Sigmoid colon (tissue), 7 donors: Measurements from ENCODE around the gene SLC6A6. TPM values are rescaled to one million over a fixed set of nuclear protein-coding genes. Genes with fewer than 3 reads are reported as not detected.

Experiments used
- DNase-seq: peaks from one replicate; pipeline ENCODE4 v3.0.0-alpha.2; 2019
- H3K27ac ChIP-seq, 4 donors: fragments of 200-600 bp; sonication (generic); one replicate each; pipeline ENCODE4 v1.5.1; 2016 to 2019; ENCODE audit warnings: mild to moderate bottlenecking in 1 of 4
- H3K27me3 ChIP-seq, 3 donors: fragments of 200-600 bp; sonication (generic); one replicate each; pipeline ENCODE4 v1.5.1; 2019; ENCODE audit warnings: mild to moderate bottlenecking in 1 of 3
- H3K36me3 ChIP-seq, 4 donors: fragments of 200-600 bp; sonication (generic); one replicate each; pipeline ENCODE4 v1.5.1; 2016 to 2019
- H3K4me1 ChIP-seq, 4 donors: fragments of 200-600 bp; sonication (generic); one replicate each; pipeline ENCODE4 v1.5.1; 2017 to 2019
- H3K4me3 ChIP-seq, 4 donors: fragments of 200-600 bp; sonication (generic); one replicate each; pipeline ENCODE4 v1.5.1; 2017 to 2019; ENCODE audit warnings: mild to moderate bottlenecking in 2 of 4, moderate library complexity in 1 of 4
- H3K9me3 ChIP-seq, 4 donors: fragments of 200-600 bp in 3 of 4; sonication (generic) in 3 of 4; one replicate each; pipeline versions ENCODE4 v1.5.1 to v1.6.1; 2013 to 2019
- CTCF ChIP-seq, 4 experiments: fragments of 450-650 bp in 3 of 4; fragments of 200-600 bp in 1 of 4; IDR thresholded peaks; one replicate each; pipeline ENCODE4 v1.5.1; 2016 to 2019; ENCODE audit warnings: antibody characterized with exemption in 4 of 4, mild to moderate bottlenecking in 3 of 4, moderate library complexity in 2 of 4
- EP300 ChIP-seq, 4 donors: sonication (generic); formaldehyde crosslinking; IDR thresholded peaks; one replicate each; pipeline ENCODE4 v1.6.1; 2017; ENCODE audit warnings: antibody characterized with exemption in 4 of 4
- POLR2A ChIP-seq, 2 donors: fragments of 450-650 bp; IDR thresholded peaks; one replicate each; pipeline ENCODE4 v1.6.1; 2016; ENCODE audit warnings: antibody characterized with exemption in 2 of 2, mild to moderate bottlenecking in 2 of 2, moderate library complexity in 2 of 2
- POLR2AphosphoS5 ChIP-seq, 4 donors: sonication (generic); formaldehyde crosslinking; IDR thresholded peaks; one replicate each; pipeline ENCODE4 v1.6.1; 2017; ENCODE audit warnings: antibody characterized with exemption in 4 of 4
- WGBS, 2 donors: extraction: QIAGEN DNeasy Blood & Tissue Kit; methylation state at CpG; one replicate each; pipeline ENCODE4 v1.1.7; 2013; 5-methylcytosine and 5-hydroxymethylcytosine counted together
- intact Hi-C: fragments of 100-400 bp; cut with DNase I; formaldehyde crosslinking; loops from one replicate; pipeline ENCODE4 v1.15.1; 2023
- polyA plus RNA-seq, 3 donors: library from polyadenylated mRNA; stranded (reverse); fragments of 200-250 nt; gene quantifications; one replicate each; pipeline ENCODE4 v1.2.3, GENCODE V29; 2013
- total RNA-seq, 4 donors: library from RNA; depleted of rRNA; stranded (reverse); fragments of >200 nt; gene quantifications; one replicate each; pipeline ENCODE4 v1.1.0, GENCODE V29; 2016
- donor health status: healthy with polysubstance abuse.
- donor health status: Bipolar disorder and iron deficiency.
- donor health status: healthy.

The SLC6A6 gene
- total and polyA plus RNA-seq, 7 donors = 2.3 to 19.1 (median 8.4) TPM

GRCh38 chr3:14528081-14528480 lies 125.7 kb downstream of the SLC6A6 start:
- intact Hi-C loops = no loop called here
- no peaks in the 10 kb centered on the region for H3K9me3 ChIP-seq
- H3K27me3 ChIP-seq = no peaks in the 10 kb centered on the region
- 52 to 65% methylated on average over 3 of the region's 3 CpGs for WGBS, 2 donors
- no peaks in the 10 kb centered on the region for H3K36me3 ChIP-seq
- peaks cover 0 to 18% (median 3%) of the 10 kb centered on the region in 4 donors for H3K4me1 ChIP-seq
- DNase-seq = no peak
- no peak overlapping the region for H3K4me3 ChIP-seq
- no peak overlapping the region for H3K27ac ChIP-seq
- no peak for TF ChIP-seq POLR2AphosphoS5 (IDR thresholded peaks at IDR 0.05)
- TF ChIP-seq CTCF (IDR thresholded peaks at IDR 0.05) = no peak
- no peak for TF ChIP-seq EP300 (IDR thresholded peaks at IDR 0.05)
- TF ChIP-seq POLR2A (IDR thresholded peaks at IDR 0.05) = no peak

- TF ChIP-seq CTCF (IDR thresholded peaks at IDR 0.05) = no peak
- no peak for TF ChIP-seq POLR2A (IDR thresholded peaks at IDR 0.05)
- no peak for TF ChIP-seq POLR2AphosphoS5 (IDR thresholded peaks at IDR 0.05)
- TF ChIP-seq EP300 (IDR thresholded peaks at IDR 0.05) = no peak
- H3K9me3 ChIP-seq = no peaks in the 10 kb centered on the region
- H3K27me3 ChIP-seq = no peaks in the 10 kb centered on the region
- H3K36me3 ChIP-seq = no peaks in the 10 kb centered on the region
- 94 to 95% methylated on average over 17 of the region's 17 CpGs for WGBS, 2 donors
- H3K27ac ChIP-seq = no peak overlapping the region
- H3K4me1 ChIP-seq = no peaks in the 10 kb centered on the region
- intact Hi-C loops = no loop called here
- no peak overlapping the region for H3K4me3 ChIP-seq
- no peak for DNase-seq
These were observed 129.5 kb downstream of the SLC6A6 start for GRCh38 chr3:14531856-14532395.

- TF ChIP-seq POLR2A (IDR thresholded peaks at IDR 0.05) (no peak), CTCF (IDR thresholded peaks at IDR 0.05) (no peak), POLR2AphosphoS5 (IDR thresholded peaks at IDR 0.05) (no peak), EP300 (IDR thresholded peaks at IDR 0.05) (no peak)
- Histone ChIP-seq H3K27me3 (no peaks in the 10 kb centered on the region), H3K36me3 (no peaks in the 10 kb centered on the region), H3K27ac (no peak overlapping the region), H3K4me3 (no peak overlapping the region), H3K4me1 (no peaks in the 10 kb centered on the region), H3K9me3 (no peaks in the 10 kb centered on the region)
- no peak for DNase-seq
- WGBS, 2 donors = 44 to 61% methylated on average over 20 of the region's 20 CpGs
- intact Hi-C loops = no loop called here
These were observed 130.5 kb downstream of the SLC6A6 start for GRCh38 chr3:14532691-14533456.

GRCh38 chr3:14533457-14533958 lies 131.1 kb downstream of the SLC6A6 start:
- Histone ChIP-seq H3K9me3 (no peaks in the 10 kb centered on the region), H3K27me3 (no peaks in the 10 kb centered on the region), H3K27ac (no peak overlapping the region), H3K4me3 (no peak overlapping the region), H3K4me1 (no peaks in the 10 kb centered on the region), H3K36me3 (no peaks in the 10 kb centered on the region)
- 93% methylated on average over 14 of the region's 14 CpGs for WGBS, 2 donors
- intact Hi-C loops = no loop called here
- TF ChIP-seq CTCF (IDR thresholded peaks at IDR 0.05) (no peak), POLR2AphosphoS5 (IDR thresholded peaks at IDR 0.05) (no peak), EP300 (IDR thresholded peaks at IDR 0.05) (no peak), POLR2A (IDR thresholded peaks at IDR 0.05) (no peak)
- DNase-seq = no peak
